Forelimb muscle (tissue), 1 donor: ENCODE data around the gene TMTC2. TPM values are rescaled to one million over a fixed set of nuclear protein-coding genes. Genes with fewer than 3 reads are reported as not detected.
"Not testable (repeated sequence)": the region's sequence is repeated elsewhere in the genome, so short reads cannot be mapped to it uniquely, and the experiment has no call there.

Experiments
- DNase-seq: peaks from one replicate; pipeline ENCODE4 v3.0.0-alpha.2; 2013; ENCODE audit warnings: low read depth
- polyA plus RNA-seq: library from polyadenylated mRNA; unstranded; fragments of 120-200 nt; gene quantifications from one replicate; pipeline ENCODE4 v1.2.1, GENCODE V29; 2013; ENCODE audit not compliant: insufficient read length

TMTC2 gene
- polyA plus RNA-seq, 1 donor: 13.0 TPM

DNA sequence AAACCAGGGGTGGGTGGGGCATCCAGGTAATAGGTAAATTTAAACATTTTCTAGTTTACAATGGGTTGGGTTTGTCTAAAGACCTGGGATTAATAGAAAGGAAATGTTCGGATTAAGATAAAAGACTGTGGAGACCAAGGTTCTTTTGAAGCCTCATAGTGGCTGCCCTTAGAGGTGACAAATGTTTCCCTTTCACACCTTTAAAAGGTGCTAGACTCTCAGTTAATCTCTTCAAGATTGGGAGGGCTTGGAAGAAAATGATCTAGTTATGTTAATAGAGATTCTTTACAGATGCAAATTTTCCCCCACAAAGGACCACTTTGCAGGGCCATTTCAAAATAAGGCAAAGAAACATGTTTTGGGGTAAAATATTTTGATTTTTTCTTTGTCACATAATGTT is 39.0 kb downstream of the TMTC2 start:
- no peak for DNase-seq

DNA sequence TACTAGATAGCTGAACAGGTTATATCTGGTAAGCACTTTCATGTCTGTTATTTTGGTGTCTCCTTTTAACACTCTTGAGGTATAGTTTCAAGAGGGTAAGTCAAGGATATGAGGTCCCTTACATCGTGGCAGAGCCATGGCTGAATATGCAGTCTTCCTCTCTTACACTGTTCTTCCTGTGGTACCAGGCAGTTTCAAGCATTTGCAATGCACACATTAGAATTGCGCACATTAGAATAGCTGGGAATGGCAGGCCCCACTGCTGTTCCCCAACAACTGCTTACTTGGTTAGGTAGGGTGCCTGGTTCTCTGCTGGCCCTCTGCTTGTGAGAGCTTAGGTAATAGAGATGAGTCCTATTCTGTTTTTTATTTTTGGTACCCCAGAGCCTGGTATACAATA is 41.2 kb downstream of the TMTC2 start:
- DNase-seq: no peak

DNA sequence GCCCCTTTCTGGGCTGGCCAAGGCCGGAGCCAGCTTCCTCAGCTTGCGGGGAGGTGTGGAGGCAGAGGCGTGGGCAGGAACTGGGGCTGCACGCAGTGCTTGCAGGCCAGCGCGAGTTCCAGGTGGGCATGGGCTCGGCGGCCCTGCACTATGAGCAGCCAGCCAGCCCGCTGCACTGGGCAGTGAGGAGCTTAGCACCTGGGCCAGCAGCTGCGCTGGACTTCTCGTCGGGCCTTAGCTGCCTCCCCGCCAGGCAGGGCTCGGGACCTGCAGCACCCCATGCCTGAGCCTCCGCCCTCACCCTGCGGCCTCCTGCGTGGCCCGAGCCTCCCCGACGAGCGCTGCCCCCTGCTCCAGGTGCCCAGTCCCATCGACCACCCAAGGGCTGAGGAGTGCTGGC is 42.0 kb downstream of the TMTC2 start:
- DNase-seq: no peak

DNA sequence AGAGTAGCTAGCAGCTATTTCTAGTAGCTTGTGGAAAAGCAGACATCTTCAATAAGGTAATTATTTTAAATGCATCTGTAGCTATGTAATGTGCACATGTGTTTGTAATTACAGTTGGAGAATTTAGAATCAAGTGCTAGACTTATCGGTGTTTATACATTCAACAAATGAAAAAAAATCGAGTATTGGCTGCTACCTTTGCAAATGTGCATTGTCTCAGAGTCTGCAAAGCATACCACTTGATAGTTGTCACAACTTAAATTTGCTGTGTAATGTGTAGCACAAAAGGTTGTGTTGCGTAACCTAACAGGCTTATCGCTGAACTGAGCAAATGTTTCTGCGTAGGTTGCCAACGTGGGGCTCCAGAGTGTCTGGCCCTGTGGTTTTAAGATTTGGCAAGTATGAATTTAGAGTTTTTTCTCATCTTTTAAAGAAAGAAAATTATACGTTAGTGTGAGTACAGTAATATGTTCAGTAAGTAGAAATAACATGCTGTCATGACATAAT is 44.3 kb downstream of the TMTC2 start:
- peak; percentile 28 for DNase-seq

DNA sequence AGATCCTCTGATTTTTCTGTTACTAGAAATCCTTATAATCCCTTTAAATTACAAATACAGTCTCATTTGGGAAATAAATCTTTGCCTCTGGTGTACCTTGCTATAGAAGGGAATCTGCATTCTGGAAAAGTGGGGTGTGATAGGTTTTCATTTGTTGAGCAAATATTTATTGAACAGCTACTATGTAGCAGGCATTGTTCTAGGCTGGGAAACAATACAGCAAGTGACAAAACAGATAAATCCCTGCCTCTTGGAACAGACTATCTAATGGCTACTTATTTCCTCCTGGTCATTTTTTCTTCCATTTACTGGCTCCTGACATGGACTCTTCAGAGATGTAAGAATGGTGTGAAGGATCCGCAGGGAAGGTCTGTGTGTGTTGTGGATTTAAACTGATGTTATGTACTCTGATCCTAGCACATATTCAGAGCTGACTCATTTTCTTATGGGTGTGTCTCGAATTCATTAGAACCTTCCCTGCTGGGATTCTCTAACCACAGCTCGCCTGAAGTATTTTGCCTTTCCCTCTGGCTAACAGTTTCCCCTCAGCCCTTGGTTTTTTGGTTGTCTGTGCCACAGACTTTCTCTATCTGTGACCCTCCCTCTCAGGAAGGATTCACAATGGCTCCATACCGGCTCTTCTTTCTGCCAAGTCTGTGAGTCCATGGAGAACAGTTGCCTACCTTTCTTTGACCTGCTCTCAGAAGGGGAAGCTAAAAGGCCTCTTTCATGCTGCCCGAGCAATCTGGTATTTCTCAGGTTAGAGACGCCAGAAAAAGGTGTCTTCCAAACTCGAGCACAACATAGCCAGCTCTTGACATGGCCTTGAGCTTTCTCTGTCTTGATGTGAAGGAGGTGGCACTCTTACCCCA is 53.7 kb downstream of the TMTC2 start:
- DNase-seq: no peak

DNA sequence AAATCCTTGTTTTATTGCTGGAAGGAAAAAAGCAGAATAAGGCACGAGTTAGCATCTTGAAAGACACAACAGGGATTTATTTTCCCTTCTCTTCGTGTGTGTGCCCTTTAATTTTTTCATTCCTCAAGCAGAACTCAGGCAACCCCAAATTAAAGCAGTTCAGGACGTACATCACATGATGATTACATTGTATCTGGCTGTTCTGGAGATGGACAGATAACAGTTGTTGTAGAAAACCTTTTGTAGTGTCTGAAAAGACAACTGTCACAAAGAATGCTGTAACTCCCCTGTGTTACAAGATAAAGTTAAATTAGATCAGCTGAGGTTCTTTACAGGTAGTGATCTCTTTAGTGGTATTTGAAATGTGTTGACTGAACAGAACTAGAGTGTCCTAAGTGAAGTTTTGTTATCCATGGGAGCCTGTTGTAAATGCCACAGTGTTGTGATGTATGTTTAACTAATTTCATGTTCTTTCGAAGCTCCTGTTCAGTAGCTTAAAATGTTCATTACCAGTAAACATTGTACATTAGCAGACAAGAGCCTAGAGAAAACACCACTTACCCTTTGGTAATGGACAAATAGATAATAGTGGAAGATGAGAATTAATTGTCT is 58.5 kb downstream of the TMTC2 start:
- no peak for DNase-seq

- no peak for DNase-seq
Measured at GRCh38 chr12:82745807-82746206, 59.1 kb downstream of the TMTC2 start.

DNA sequence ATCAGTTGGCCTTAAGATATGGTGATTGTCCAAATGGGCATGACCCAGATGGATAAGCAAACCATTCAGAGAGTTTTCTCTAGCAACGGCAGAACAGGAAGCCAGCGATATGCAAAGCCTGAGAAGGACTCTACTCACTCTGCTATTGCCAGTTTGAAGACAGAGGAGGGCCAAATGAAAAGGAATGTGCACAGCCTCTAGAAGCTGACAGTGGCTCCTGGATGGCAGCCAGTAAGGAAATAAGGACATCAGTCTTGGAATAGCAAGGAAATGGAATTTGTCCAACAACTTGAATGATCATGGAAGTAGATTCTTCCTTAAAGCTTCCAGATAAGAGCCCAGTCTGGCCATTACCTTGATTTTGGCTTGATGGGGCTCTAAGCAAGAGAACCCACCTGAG is 60.0 kb downstream of the TMTC2 start:
- DNase-seq: no peak

DNA sequence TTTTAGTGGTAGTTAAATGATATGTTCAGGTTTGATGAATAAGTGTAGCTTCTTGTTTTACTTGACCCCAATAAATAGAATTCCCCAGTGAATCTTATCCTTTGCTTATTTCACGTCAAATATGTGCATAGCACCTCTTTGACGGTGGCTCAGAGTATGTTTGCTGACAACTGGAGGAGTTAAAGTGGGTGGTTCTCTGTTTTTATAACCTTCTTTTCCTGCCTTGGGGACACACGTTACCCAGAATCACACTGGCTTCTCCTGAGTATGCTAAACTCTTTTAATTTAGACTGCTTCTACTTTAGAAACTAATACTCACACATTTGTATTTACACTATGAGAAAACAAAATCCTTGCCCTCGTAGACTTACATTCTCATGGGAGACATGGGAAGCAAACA is 62.3 kb downstream of the TMTC2 start:
- no peak for DNase-seq

GRCh38 chr12:82754856-82755255 is 68.2 kb downstream of the TMTC2 start:
- DNase-seq: no peak

DNA sequence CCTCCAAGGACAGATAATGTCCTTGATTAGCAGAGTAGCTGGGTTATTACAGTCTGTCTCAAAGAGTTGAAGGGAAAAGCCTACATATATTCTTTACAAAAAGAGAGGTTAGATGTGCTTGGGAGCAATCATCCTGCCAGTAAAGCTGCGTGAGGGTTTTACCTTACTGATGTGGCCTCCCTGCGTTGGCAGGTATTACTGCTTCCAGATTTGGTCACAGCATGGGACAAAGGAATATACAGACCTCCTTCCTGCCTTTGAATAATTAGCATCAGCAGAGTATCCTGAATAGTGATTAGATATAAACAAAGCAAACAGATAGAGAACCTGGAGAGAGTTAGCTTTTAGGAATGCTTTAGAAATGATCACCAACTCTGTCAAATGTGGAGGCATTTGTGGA is 69.6 kb downstream of the TMTC2 start:
- DNase-seq: no peak

DNA sequence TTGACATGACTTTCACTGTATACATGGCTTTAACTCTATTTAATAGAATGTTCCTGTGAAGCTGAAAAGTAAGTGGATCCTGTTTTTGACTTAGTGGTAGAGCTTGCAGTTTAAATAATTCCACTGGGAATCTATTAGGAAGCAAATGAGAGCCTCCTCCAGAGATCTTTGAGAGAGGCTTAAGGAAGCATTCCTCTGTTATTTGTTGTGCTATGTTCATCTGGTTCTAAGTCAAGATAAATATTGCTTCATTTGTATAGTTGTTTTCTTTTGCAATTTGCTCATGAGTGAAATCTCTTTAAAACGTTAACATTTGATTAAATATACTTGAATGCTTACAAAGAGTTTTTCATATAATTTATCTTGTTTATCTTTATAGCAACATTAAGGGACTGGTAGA is 70.4 kb downstream of the TMTC2 start:
- DNase-seq: no peak

DNA sequence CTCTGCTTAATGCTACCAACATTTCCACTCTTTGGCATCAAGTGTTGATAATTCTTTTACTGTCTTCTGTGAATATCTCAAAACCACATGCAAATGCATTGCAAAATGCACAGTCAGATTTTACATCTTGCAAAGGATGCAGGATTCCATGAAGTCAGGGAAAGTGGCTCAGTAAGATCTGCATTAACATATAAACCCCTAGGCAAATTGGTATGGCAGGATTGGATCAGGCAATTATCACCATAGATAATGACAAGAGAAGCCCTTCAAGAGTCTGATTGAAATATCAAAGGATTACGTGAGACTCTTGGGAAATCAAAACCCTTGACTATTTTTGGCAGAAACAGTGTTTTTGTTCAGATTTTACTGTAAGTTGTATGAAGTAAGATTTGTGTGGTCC is 71.0 kb downstream of the TMTC2 start:
- no peak for DNase-seq

- DNase-seq: no peak
Measured at GRCh38 chr12:82758749-82759330, 72.1 kb downstream of the TMTC2 start.

DNA sequence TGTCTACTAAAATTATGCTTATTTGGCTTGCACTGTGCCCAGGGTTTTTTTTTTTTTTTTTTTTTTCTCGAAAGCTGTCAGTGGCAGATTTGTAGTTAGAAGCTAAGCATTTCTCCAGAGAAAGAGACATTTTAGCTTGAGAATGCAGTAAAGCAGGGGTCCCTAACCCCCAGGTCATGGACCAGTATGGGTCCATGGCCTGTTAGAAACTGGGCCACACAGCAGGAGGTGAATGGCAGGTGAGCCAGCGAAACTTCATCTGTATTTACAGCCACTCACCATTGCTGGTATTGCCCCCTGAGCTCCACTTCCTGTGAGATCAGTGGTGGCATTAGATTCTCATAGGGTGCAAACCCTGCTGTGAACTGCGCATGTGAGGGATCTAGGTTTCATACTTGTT is 73.7 kb downstream of the TMTC2 start:
- DNase-seq: no peak

GRCh38 chr12:82765206-82765605 is 78.5 kb downstream of the TMTC2 start:
- not testable (repeated sequence) for DNase-seq

- no peak for DNase-seq
Measured at GRCh38 chr12:82765971-82766705, 79.4 kb downstream of the TMTC2 start.

DNA sequence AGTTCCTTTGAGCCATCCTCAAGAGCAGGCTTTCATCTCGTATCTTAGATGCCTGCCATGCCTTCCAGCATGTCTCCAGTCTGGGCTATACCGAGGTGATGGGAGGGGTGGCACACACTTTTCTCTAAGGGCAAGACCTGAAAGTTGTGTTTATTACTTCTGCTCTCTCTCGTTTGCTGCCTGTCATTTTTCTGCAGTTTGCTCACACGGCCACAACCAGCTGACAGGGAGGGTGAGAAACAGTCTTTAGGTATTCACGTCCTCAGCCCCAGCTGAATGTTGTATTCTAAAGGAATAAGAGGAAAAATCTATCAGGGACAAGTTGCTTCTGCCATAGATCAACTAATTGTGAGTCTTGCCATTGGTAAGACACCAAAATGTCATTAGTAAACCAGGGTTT is 88.0 kb downstream of the TMTC2 start:
- DNase-seq: no peak

GRCh38 chr12:82780517-82780916 is 93.8 kb downstream of the TMTC2 start:
- DNase-seq: no peak

GRCh38 chr12:82781309-82781997 is 94.7 kb downstream of the TMTC2 start:
- no peak for DNase-seq

DNA sequence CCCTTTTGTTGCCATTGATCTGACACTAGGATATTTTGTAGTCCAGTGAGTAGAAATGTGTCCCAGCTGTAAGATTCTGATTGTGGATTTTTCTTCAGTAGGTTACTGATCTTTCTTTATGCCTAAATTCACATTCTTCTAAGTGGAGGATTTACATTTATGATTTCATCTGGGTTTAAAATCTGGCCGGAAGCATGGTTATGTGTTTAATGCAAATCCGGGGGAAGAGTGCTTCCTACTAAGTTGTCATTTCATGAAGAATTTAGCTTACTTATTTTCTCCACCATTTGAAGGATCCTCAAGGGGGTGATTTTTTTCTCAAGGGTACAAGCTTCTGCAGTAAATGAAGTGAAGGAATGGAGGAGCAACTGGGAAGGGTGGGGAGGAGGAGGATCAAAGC is 96.7 kb downstream of the TMTC2 start:
- no peak for DNase-seq

DNA sequence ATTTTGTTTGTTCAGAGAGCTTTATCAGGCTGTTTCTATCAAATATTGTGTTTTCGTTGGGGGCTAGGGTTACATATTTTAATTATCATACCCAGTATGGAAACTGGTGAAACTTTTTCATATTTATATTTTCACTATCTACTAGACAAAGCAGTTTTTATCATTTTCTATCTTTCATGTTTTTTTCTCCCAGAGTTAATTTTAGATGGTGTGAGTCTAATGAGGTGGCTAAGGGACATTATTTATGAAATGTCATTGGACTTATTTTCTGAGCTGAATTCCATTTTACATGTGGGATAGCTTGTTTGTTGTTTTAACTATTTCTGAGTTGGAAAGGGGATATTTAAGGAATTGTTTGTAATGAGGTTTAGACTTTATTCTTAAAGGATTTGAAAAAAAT is 100.3 kb downstream of the TMTC2 start:
- DNase-seq: no peak
